Osteocyte (in vitro differentiated cells): ENCODE results near the gene TMEM181. TPM values are rescaled to one million over a fixed set of nuclear protein-coding genes. Genes with fewer than 3 reads are reported as not detected.
A peak's percentile ranks its signal among the peaks of the same experiment; 100 is the strongest.

ENCODE experiments used
- DNase-seq: peaks from one replicate; pipeline ENCODE4 v3.0.0; 2021; ENCODE audit warnings: mixed read lengths; ENCODE audit not compliant: unreplicated experiment; ENCODE audit errors: extremely low spot score
- H3K27ac Mint-ChIP-seq: one replicate; pipeline ENCODE4 v1.8.0; 2021; ENCODE audit warnings: mild to moderate bottlenecking, mixed read lengths; ENCODE audit not compliant: unreplicated experiment
- H3K27me3 Mint-ChIP-seq: one replicate; pipeline ENCODE4 v1.8.0; 2021; ENCODE audit warnings: mixed read lengths; ENCODE audit not compliant: unreplicated experiment
- H3K36me3 Mint-ChIP-seq: one replicate; pipeline ENCODE4 v1.8.0; 2021; ENCODE audit warnings: mixed read lengths; ENCODE audit not compliant: unreplicated experiment
- H3K4me1 Mint-ChIP-seq: one replicate; pipeline ENCODE4 v1.8.0; 2021; ENCODE audit warnings: mixed read lengths; ENCODE audit not compliant: unreplicated experiment
- H3K4me3 Mint-ChIP-seq: one replicate; pipeline ENCODE4 v1.8.0; 2021; ENCODE audit warnings: mild to moderate bottlenecking, moderate library complexity, mixed read lengths; ENCODE audit not compliant: unreplicated experiment
- H3K9me3 Mint-ChIP-seq: one replicate; pipeline ENCODE4 v1.8.0; 2021; ENCODE audit warnings: mixed read lengths; ENCODE audit not compliant: unreplicated experiment
- CTCF ChIP-seq: fragments of 200-600 bp; sonication (generic); IDR thresholded peaks from 2 replicates; pipeline ENCODE4 v1.5.0; 2021; ENCODE audit warnings: antibody characterized with exemption, mild to moderate bottlenecking, moderate library complexity
- total RNA-seq: library from RNA; stranded (reverse); gene quantifications from 2 replicates; pipeline ENCODE4 v1.2.1, GENCODE V29; 2021

The TMEM181 gene
- total RNA-seq, 1 donor from 2014 or later: 33.5 TPM

- TF ChIP-seq CTCF: no peak
- H3K9me3 Mint-ChIP-seq: no peaks in the 10 kb centered on the region
- no peaks in the 10 kb centered on the region for H3K27me3 Mint-ChIP-seq
- peak overlapping the region; percentile 47 for H3K27ac Mint-ChIP-seq
- DNase-seq: no peak
- peak overlapping the region; percentile 59 for H3K4me3 Mint-ChIP-seq
- H3K36me3 Mint-ChIP-seq: no peaks in the 10 kb centered on the region
- peaks cover 29% of the 10 kb centered on the region for H3K4me1 Mint-ChIP-seq
Observed at GRCh38 chr6:158558415-158559306, 1.2 kb upstream of the TMEM181 start.

GRCh38 chr6:158559338-158559894 is 475 bp upstream of the TMEM181 start:
- peaks cover 29% of the 10 kb centered on the region for H3K4me1 Mint-ChIP-seq
- no peak for TF ChIP-seq CTCF
- H3K9me3 Mint-ChIP-seq: no peaks in the 10 kb centered on the region
- no peaks in the 10 kb centered on the region for H3K36me3 Mint-ChIP-seq
- peak overlapping the region; percentile 57 for H3K27ac Mint-ChIP-seq
- H3K27me3 Mint-ChIP-seq: no peaks in the 10 kb centered on the region
- peak overlapping the region; percentile 59 for H3K4me3 Mint-ChIP-seq
- no peak for DNase-seq

- Mint-ChIP-seq H3K27me3 (no peaks in the 10 kb centered on the region), H3K36me3 (no peaks in the 10 kb centered on the region), H3K4me1 (peaks cover 20% of the 10 kb centered on the region), H3K27ac (peak overlapping the region; percentile 93), H3K9me3 (no peaks in the 10 kb centered on the region), H3K4me3 (peak overlapping the region; percentile 93)
- no peak for TF ChIP-seq CTCF
- no peak for DNase-seq
Observed at GRCh38 chr6:158560836-158561320, 987 bp downstream of the TMEM181 start.

- peak overlapping the region; percentile 93 for H3K27ac Mint-ChIP-seq
- H3K4me1 Mint-ChIP-seq: peaks cover 20% of the 10 kb centered on the region
- H3K36me3 Mint-ChIP-seq: no peaks in the 10 kb centered on the region
Observed at GRCh38 chr6:158561321-158561884, 1.5 kb downstream of the TMEM181 start.

More at GRCh38 chr6:158561321-158561884, 1.5 kb downstream of the TMEM181 start:
- Mint-ChIP-seq H3K9me3 (no peaks in the 10 kb centered on the region), H3K27me3 (no peaks in the 10 kb centered on the region), H3K4me3 (peak overlapping the region; percentile 93)
- DNase-seq: no peak
- TF ChIP-seq CTCF: no peak
